Measurements from ENCODE around the gene DLG5. TPM values are rescaled to one million over a fixed set of nuclear protein-coding genes. Genes with fewer than 3 reads are reported as not detected.
A peak's percentile ranks its signal among the peaks of the same experiment; 100 is the strongest.

The DLG5 gene, protein sequence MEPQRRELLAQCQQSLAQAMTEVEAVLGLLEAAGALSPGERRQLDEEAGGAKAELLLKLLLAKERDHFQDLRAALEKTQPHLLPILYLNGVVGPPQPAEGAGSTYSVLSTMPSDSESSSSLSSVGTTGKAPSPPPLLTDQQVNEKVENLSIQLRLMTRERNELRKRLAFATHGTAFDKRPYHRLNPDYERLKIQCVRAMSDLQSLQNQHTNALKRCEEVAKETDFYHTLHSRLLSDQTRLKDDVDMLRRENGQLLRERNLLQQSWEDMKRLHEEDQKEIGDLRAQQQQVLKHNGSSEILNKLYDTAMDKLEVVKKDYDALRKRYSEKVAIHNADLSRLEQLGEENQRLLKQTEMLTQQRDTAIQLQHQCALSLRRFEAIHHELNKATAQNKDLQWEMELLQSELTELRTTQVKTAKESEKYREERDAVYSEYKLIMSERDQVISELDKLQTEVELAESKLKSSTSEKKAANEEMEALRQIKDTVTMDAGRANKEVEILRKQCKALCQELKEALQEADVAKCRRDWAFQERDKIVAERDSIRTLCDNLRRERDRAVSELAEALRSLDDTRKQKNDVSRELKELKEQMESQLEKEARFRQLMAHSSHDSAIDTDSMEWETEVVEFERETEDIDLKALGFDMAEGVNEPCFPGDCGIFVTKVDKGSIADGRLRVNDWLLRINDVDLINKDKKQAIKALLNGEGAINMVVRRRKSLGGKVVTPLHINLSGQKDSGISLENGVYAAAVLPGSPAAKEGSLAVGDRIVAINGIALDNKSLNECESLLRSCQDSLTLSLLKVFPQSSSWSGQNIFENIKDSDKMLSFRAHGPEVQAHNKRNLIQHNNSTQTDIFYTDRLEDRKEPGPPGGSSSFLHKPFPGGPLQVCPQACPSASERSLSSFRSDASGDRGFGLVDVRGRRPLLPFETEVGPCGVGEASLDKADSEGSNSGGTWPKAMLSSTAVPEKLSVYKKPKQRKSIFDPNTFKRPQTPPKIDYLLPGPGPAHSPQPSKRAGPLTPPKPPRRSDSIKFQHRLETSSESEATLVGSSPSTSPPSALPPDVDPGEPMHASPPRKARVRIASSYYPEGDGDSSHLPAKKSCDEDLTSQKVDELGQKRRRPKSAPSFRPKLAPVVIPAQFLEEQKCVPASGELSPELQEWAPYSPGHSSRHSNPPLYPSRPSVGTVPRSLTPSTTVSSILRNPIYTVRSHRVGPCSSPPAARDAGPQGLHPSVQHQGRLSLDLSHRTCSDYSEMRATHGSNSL (N-terminal part only)
- 6.7 and 7.8 TPM in 2 replicates for total RNA-seq

- Mint-ChIP-seq H3K27me3 (ENCODE audit: low read depth) (peaks cover 39% of the 10 kb centered on the region), H3K4me1 (ENCODE audit: low read depth) (peaks cover 10% of the 10 kb centered on the region), H3K27ac (no peak within 1 kb of the TSS), H3K36me3 (ENCODE audit: low read depth) (no peaks in the 10 kb centered on the region), H3K4me3 (ENCODE audit: low read depth) (peak within 1 kb of the TSS; percentile 73), H3K9me3 (no peaks in the 10 kb centered on the region)
- intact Hi-C loops (cut with micrococcal nuclease) = loop anchor here (5.0 to 10.0 kb wide), 3 partner anchors 52 to 108 kb away; partner anchors contain the start of gene RPS24
- peak; percentile 25 for DNase-seq (ENCODE audit: low spot score)
These were observed at the start of gene DLG5 for GRCh38 chr10:77926566-77927401. TSS of gene DLG5 (minus strand) at chr10:77926755. CDS start at chr10:77926520, 235 bp downstream.

GRCh38 chr10:77975086-77975666, 48.6 kb upstream of the DLG5 start:
- H3K36me3 Mint-ChIP-seq (ENCODE audit: low read depth) = peaks cover 35% of the 10 kb centered on the region
- no peak overlapping the region for H3K4me3 Mint-ChIP-seq (ENCODE audit: low read depth)
- no peaks in the 10 kb centered on the region for H3K27me3 Mint-ChIP-seq (ENCODE audit: low read depth)
- intact Hi-C loops (cut with micrococcal nuclease) = no loop called here
- H3K9me3 Mint-ChIP-seq = no peaks in the 10 kb centered on the region
- DNase-seq (ENCODE audit: low spot score) = no peak
- no peak overlapping the region for H3K27ac Mint-ChIP-seq
- H3K4me1 Mint-ChIP-seq (ENCODE audit: low read depth) = peaks cover 8% of the 10 kb centered on the region

DNA sequence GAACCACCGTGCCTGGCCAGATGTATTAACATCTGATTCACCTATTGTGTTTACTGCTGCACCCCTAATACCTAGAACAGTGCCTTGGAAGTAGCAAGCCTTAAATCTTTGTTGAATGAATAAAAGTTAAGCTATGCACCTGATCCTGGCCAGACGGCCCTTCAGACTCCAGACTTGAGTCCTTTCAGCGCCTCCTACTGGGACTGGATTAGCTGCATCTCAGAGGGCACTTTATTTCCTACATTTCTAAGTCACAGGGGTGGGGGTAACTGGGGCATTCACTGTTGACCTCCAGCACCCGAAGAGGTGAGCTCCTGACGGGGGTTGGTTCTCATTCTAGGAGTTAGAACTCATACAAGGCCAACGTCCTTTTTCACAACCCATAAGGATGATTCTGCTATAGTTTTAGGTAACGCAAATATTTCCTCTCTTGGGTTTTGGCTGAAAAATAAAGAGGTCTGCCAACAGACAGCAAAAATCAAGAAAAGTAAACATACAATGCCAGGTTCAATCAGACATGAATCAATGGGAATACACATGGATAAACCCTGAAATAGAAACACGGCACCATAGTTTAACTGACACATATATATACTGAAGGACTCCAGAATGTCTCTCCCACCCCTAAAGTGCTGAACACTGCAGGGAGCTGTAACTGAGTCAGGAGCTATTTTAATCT, 48.0 kb upstream of the DLG5 start:
- no peak for DNase-seq (ENCODE audit: low spot score)
- Mint-ChIP-seq H3K9me3 (no peaks in the 10 kb centered on the region), H3K27me3 (ENCODE audit: low read depth) (no peaks in the 10 kb centered on the region), H3K4me1 (ENCODE audit: low read depth) (peaks cover 8% of the 10 kb centered on the region), H3K27ac (no peak overlapping the region), H3K36me3 (ENCODE audit: low read depth) (peaks cover 28% of the 10 kb centered on the region), H3K4me3 (ENCODE audit: low read depth) (no peak overlapping the region)
- intact Hi-C loops (cut with micrococcal nuclease) = loop anchor here (5.0 kb wide), 1 partner anchor 127 kb away; no protein-coding TSS in a partner anchor

- Mint-ChIP-seq H3K27me3 (ENCODE audit: low read depth) (no peaks in the 10 kb centered on the region), H3K9me3 (no peaks in the 10 kb centered on the region), H3K36me3 (ENCODE audit: low read depth) (peaks cover 25% of the 10 kb centered on the region), H3K4me3 (ENCODE audit: low read depth) (no peak overlapping the region), H3K4me1 (ENCODE audit: low read depth) (peaks cover 8% of the 10 kb centered on the region), H3K27ac (no peak overlapping the region)
- no peak for DNase-seq (ENCODE audit: low spot score)
- intact Hi-C loops (cut with micrococcal nuclease) = loop anchor here (5.0 kb wide), 1 partner anchor 126 kb away; no protein-coding TSS in a partner anchor
These were observed 46.7 kb upstream of the DLG5 start for GRCh38 chr10:77973276-77973675.

- peak overlapping the region; percentile 25 for H3K27ac Mint-ChIP-seq
- peaks cover 15% of the 10 kb centered on the region for H3K36me3 Mint-ChIP-seq (ENCODE audit: low read depth)
- DNase-seq (ENCODE audit: low spot score) = no peak
- H3K4me1 Mint-ChIP-seq (ENCODE audit: low read depth) = peaks cover 8% of the 10 kb centered on the region
- no peaks in the 10 kb centered on the region for H3K27me3 Mint-ChIP-seq (ENCODE audit: low read depth)
- intact Hi-C loops (cut with micrococcal nuclease) = loop anchor here (5.0 kb wide), 1 partner anchor 125 kb away; no protein-coding TSS in a partner anchor
- no peaks in the 10 kb centered on the region for H3K9me3 Mint-ChIP-seq
- no peak overlapping the region for H3K4me3 Mint-ChIP-seq (ENCODE audit: low read depth)
These were observed 45.6 kb upstream of the DLG5 start for GRCh38 chr10:77972148-77972547.

DNA sequence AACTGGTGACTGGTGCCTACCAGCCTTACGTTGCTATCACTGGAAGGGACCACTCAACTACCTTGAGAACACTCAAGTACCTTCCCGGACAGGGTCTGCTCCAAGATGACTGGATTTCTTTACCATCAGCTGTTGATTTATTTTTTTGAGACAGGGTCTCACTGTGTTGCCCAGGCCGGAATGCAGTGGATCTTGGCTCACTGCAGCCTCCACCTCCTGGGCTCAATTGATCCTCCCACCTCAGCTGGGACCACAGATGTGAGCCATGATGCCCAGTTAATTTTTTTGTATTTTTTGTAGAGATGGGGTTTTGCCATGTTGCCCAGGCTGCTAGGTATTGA, 45.2 kb upstream of the DLG5 start:
- H3K36me3 Mint-ChIP-seq (ENCODE audit: low read depth) = peaks cover 13% of the 10 kb centered on the region
- peaks cover 8% of the 10 kb centered on the region for H3K4me1 Mint-ChIP-seq (ENCODE audit: low read depth)
- H3K27me3 Mint-ChIP-seq (ENCODE audit: low read depth) = no peaks in the 10 kb centered on the region
- no peak overlapping the region for H3K4me3 Mint-ChIP-seq (ENCODE audit: low read depth)
- intact Hi-C loops (cut with micrococcal nuclease) = loop anchor here (5.0 kb wide), 1 partner anchor 124 kb away; no protein-coding TSS in a partner anchor
- no peaks in the 10 kb centered on the region for H3K9me3 Mint-ChIP-seq
- DNase-seq (ENCODE audit: low spot score) = no peak
- peak overlapping the region; percentile 71 for H3K27ac Mint-ChIP-seq

DNA sequence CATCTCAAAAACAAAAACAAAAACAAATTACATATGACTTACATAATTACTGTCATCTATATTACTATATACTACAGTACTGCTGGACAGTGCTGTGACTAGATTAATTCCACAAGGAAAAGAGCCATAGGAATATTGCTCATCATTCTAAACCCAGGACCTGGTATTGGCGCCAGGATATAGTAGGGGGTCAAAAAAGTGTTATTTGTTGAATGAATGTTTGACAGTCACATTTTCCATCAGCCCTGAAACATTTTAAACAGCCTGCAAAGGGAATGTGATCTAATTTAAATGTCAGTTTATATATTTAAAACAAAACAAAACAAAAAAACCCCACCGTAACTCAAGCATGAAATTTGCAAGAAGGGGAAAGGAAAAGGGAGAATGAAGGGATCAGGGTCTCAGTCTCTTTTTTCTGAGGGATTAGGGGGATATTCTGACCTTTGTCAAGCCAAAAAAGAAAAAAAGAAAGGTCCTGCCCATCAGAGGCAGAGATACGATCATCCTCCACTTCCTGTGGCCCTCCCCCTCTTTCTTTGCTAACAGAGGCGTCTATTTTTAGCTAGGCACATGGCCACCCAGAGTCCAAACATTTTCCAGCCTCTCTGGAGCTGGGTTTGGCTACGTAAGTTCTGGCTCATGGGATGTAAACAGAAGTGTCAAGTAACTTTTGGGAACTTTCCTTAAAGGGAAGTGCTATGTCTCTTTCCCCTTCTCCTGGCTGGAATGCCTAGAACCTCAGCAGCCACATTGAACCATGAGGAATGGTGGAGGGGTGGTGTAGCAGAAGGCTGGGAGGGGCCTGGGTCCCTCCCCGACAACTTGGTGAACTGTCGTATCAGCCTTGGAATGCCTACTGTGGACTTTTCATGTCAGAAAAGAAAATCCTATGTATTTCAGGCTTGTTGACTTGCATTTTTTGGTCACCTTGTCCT, 44.6 kb upstream of the DLG5 start:
- no peak for DNase-seq (ENCODE audit: low spot score)
- H3K4me3 Mint-ChIP-seq (ENCODE audit: low read depth) = peak overlapping the region; percentile 0

DNA sequence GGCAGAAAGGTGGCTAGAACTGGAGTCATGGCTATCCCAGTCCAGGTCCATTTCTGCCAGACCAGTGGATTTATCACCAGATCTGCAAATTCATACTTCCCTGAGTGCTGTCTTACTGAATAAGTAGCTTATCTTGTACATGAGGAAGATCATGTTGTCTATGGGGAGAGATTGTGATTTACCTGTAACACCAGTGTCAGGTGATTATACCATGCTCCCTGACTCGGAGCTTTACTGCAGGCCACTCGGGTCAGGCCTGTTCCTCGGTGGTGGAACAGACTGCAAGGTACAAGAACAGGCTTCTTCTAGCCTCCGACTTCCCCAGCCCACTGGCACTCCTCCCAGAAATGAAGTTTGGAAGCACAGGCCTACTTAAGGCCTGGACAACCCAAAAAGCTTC, 42.6 kb upstream of the DLG5 start:
- Mint-ChIP-seq H3K36me3 (ENCODE audit: low read depth) (peaks cover 4% of the 10 kb centered on the region), H3K4me1 (ENCODE audit: low read depth) (peaks cover 8% of the 10 kb centered on the region), H3K9me3 (peaks cover 8% of the 10 kb centered on the region), H3K27ac (no peak overlapping the region), H3K4me3 (ENCODE audit: low read depth) (no peak overlapping the region), H3K27me3 (ENCODE audit: low read depth) (no peaks in the 10 kb centered on the region)
- DNase-seq (ENCODE audit: low spot score) = no peak
- intact Hi-C loops (cut with micrococcal nuclease) = no loop called here

More for the DNA sequence above, 44.6 kb upstream of the DLG5 start:
- Mint-ChIP-seq H3K4me1 (ENCODE audit: low read depth) (peaks cover 8% of the 10 kb centered on the region), H3K27me3 (ENCODE audit: low read depth) (no peaks in the 10 kb centered on the region), H3K36me3 (ENCODE audit: low read depth) (peaks cover 8% of the 10 kb centered on the region), H3K9me3 (no peaks in the 10 kb centered on the region), H3K27ac (peak overlapping the region; percentile 71)
- intact Hi-C loops (cut with micrococcal nuclease) = loop anchor here (5.0 kb wide), 1 partner anchor 124 kb away; no protein-coding TSS in a partner anchor

- Mint-ChIP-seq H3K4me3 (ENCODE audit: low read depth) (no peak overlapping the region), H3K9me3 (peaks cover 13% of the 10 kb centered on the region), H3K36me3 (ENCODE audit: low read depth) (peaks cover 4% of the 10 kb centered on the region), H3K27ac (no peak overlapping the region), H3K27me3 (ENCODE audit: low read depth) (no peaks in the 10 kb centered on the region), H3K4me1 (ENCODE audit: low read depth) (peaks cover 8% of the 10 kb centered on the region)
- intact Hi-C loops (cut with micrococcal nuclease) = no loop called here
- no peak for DNase-seq (ENCODE audit: low spot score)
These were observed 41.1 kb upstream of the DLG5 start for GRCh38 chr10:77967611-77968022.

GRCh38 chr10:77965294-77965693, 38.7 kb upstream of the DLG5 start:
- H3K36me3 Mint-ChIP-seq (ENCODE audit: low read depth) = no peaks in the 10 kb centered on the region

More at GRCh38 chr10:77965294-77965693, 38.7 kb upstream of the DLG5 start:
- Mint-ChIP-seq H3K4me1 (ENCODE audit: low read depth) (no peaks in the 10 kb centered on the region), H3K27me3 (ENCODE audit: low read depth) (no peaks in the 10 kb centered on the region), H3K9me3 (peaks cover 13% of the 10 kb centered on the region), H3K4me3 (ENCODE audit: low read depth) (no peak overlapping the region), H3K27ac (no peak overlapping the region)
- intact Hi-C loops (cut with micrococcal nuclease) = no loop called here
- DNase-seq (ENCODE audit: low spot score) = no peak

Measured in activated T-helper 2 cell treated with anti-CD3 and anti-CD28 coated beads, Interferon-gamma antibody, Interleukin-2, Interleukin-4, amounts not matched to agents 10 μg/mL and 5 μg/mL and 100 μg/mL, durations not matched to agents 14 hours and 24 hours and 36 hours (primary cell).